HG03108 (cell line): Measurements from ENCODE around the gene MSN.
"Not testable (repeated sequence)": the region's sequence is repeated elsewhere in the genome, so short reads cannot be mapped to it uniquely, and the experiment has no call there.

Experiments used
- ATAC-seq: cut with Tn5 transposase; IDR thresholded peaks from one replicate; pipeline ENCODE4 v1.9.1; 2021; ENCODE audit warnings: moderate library complexity; ENCODE audit not compliant: unreplicated experiment

Gene MSN

GRCh38 chrX:65712005-65712806 lies 44.8 kb downstream of the MSN start:
- ATAC-seq, result no peak

- no peak for ATAC-seq
These were observed 51.1 kb downstream of the MSN start for GRCh38 chrX:65718538-65718937.

GRCh38 chrX:65720381-65720964 lies 53.0 kb downstream of the MSN start:
- ATAC-seq, result no peak

- ATAC-seq, result peak; percentile 65
These were observed 56.3 kb downstream of the MSN start for GRCh38 chrX:65723706-65724105.

GRCh38 chrX:65726715-65727114 lies 59.3 kb downstream of the MSN start:
- ATAC-seq, result no peak

GRCh38 chrX:65731684-65732289 lies 64.3 kb downstream of the MSN start:
- no peak for ATAC-seq

- ATAC-seq, result no peak
These were observed 73.5 kb downstream of the MSN start for GRCh38 chrX:65740909-65741308.

- ATAC-seq, result no peak
These were observed 74.4 kb downstream of the MSN start for GRCh38 chrX:65741823-65742222.

GRCh38 chrX:65744965-65745364 lies 77.5 kb downstream of the MSN start:
- ATAC-seq, result no peak

- ATAC-seq, result no peak
These were observed 78.0 kb downstream of the MSN start for GRCh38 chrX:65745427-65745826.

GRCh38 chrX:65745992-65746391 lies 78.5 kb downstream of the MSN start:
- ATAC-seq, result no peak

- peak; percentile 92 for ATAC-seq
These were observed 83.4 kb downstream of the MSN start for GRCh38 chrX:65750674-65751469.

GRCh38 chrX:65751519-65751918 lies 84.1 kb downstream of the MSN start:
- no peak for ATAC-seq

GRCh38 chrX:65752294-65752693 lies 84.8 kb downstream of the MSN start:
- ATAC-seq, result no peak

- no peak for ATAC-seq
These were observed 88.3 kb downstream of the MSN start for GRCh38 chrX:65755786-65756185.

GRCh38 chrX:65757943-65758342 lies 90.5 kb downstream of the MSN start:
- no peak for ATAC-seq

- no peak for ATAC-seq
These were observed 91.1 kb downstream of the MSN start for GRCh38 chrX:65758505-65758904.

- ATAC-seq, result not testable (repeated sequence)
These were observed 92.1 kb downstream of the MSN start for GRCh38 chrX:65759525-65759924.

- ATAC-seq, result no peak
These were observed 102.3 kb downstream of the MSN start for GRCh38 chrX:65769564-65770292.

- ATAC-seq, result no peak
These were observed 105.4 kb downstream of the MSN start for GRCh38 chrX:65772842-65773241.

- no peak for ATAC-seq
These were observed 114.4 kb downstream of the MSN start for GRCh38 chrX:65781845-65782244.
